ENCODE data around the gene MEAK7. TPM values are rescaled to one million over a fixed set of nuclear protein-coding genes. Genes with fewer than 3 reads are reported as not detected.
"Not testable (repeated sequence)": the region's sequence is repeated elsewhere in the genome, so short reads cannot be mapped to it uniquely, and the experiment has no call there.

The MEAK7 gene
- total RNA-seq, 1 donor from 2014 or later: 47.9 TPM

GRCh38 chr16:84530590-84530989 lies 26.1 kb upstream of the MEAK7 start:
- Histone ChIP-seq H3K36me3 (ENCODE audit: control insufficient read depth, insufficient read depth, low read length) (no peaks in the 10 kb centered on the region), H3K4me3 (ENCODE audit: low read depth, low read length) (no peak overlapping the region), H3K27me3 (ENCODE audit: control insufficient read depth, insufficient read depth, low read length) (no peaks in the 10 kb centered on the region)
- FAIRE-seq (no peak), DNase-seq (ENCODE audit: low read depth) (no peak)
- no peak for TF ChIP-seq CTCF (IDR thresholded peaks at IDR 0.05; ENCODE audit: insufficient read depth, low read length, severe bottlenecking)

GRCh38 chr16:84529607-84530006 lies 25.1 kb upstream of the MEAK7 start:
- no peaks in the 10 kb centered on the region for H3K36me3 ChIP-seq (ENCODE audit: control insufficient read depth, insufficient read depth, low read length)
- no peak overlapping the region for H3K4me3 ChIP-seq (ENCODE audit: low read depth, low read length)
- no peaks in the 10 kb centered on the region for H3K27me3 ChIP-seq (ENCODE audit: control insufficient read depth, insufficient read depth, low read length)
- FAIRE-seq: no peak
- TF ChIP-seq CTCF (IDR thresholded peaks at IDR 0.05; ENCODE audit: insufficient read depth, low read length, severe bottlenecking): no peak
- no peak for DNase-seq (ENCODE audit: low read depth)

- no peaks in the 10 kb centered on the region for H3K36me3 ChIP-seq (ENCODE audit: control insufficient read depth, insufficient read depth, low read length)
- no peak for FAIRE-seq
- no peak overlapping the region for H3K4me3 ChIP-seq (ENCODE audit: low read depth, low read length)
- no peak for DNase-seq (ENCODE audit: low read depth)
- no peaks in the 10 kb centered on the region for H3K27me3 ChIP-seq (ENCODE audit: control insufficient read depth, insufficient read depth, low read length)
- no peak for TF ChIP-seq CTCF (IDR thresholded peaks at IDR 0.05; ENCODE audit: insufficient read depth, low read length, severe bottlenecking)
Observed at GRCh38 chr16:84528322-84528721, 23.9 kb upstream of the MEAK7 start.

GRCh38 chr16:84527532-84528269 lies 23.2 kb upstream of the MEAK7 start:
- TF ChIP-seq CTCF (IDR thresholded peaks at IDR 0.05; ENCODE audit: insufficient read depth, low read length, severe bottlenecking): no peak
- no peak for DNase-seq (ENCODE audit: low read depth)
- no peaks in the 10 kb centered on the region for H3K27me3 ChIP-seq (ENCODE audit: control insufficient read depth, insufficient read depth, low read length)
- no peak overlapping the region for H3K4me3 ChIP-seq (ENCODE audit: low read depth, low read length)
- no peaks in the 10 kb centered on the region for H3K36me3 ChIP-seq (ENCODE audit: control insufficient read depth, insufficient read depth, low read length)
- no peak for FAIRE-seq

- H3K4me3 ChIP-seq (ENCODE audit: low read depth, low read length): no peak overlapping the region
- no peaks in the 10 kb centered on the region for H3K36me3 ChIP-seq (ENCODE audit: control insufficient read depth, insufficient read depth, low read length)
- DNase-seq (ENCODE audit: low read depth): no peak
- H3K27me3 ChIP-seq (ENCODE audit: control insufficient read depth, insufficient read depth, low read length): no peaks in the 10 kb centered on the region
- no peak for TF ChIP-seq CTCF (IDR thresholded peaks at IDR 0.05; ENCODE audit: insufficient read depth, low read length, severe bottlenecking)
- no peak for FAIRE-seq
Observed at GRCh38 chr16:84526794-84527531, 22.5 kb upstream of the MEAK7 start.

GRCh38 chr16:84524941-84525581 lies 20.6 kb upstream of the MEAK7 start:
- H3K4me3 ChIP-seq (ENCODE audit: low read depth, low read length); H3K27me3 ChIP-seq (ENCODE audit: control insufficient read depth, insufficient read depth, low read length); DNase-seq (ENCODE audit: low read depth); FAIRE-seq; H3K36me3 ChIP-seq (ENCODE audit: control insufficient read depth, insufficient read depth, low read length): not testable (repeated sequence)

Measured in bronchial epithelial cell (primary cell).